Fibroblast of the conjunctiva (primary cell): ENCODE data around the gene TCN1.

Experiments used
- DNase-seq: peaks from one replicate; pipeline ENCODE4 v3.0.0-alpha.2; 2010; ENCODE audit warnings: low read depth

The TCN1 gene

GRCh38 chr11:59807047-59807610 lies 59.2 kb downstream of the TCN1 start:
- DNase-seq = no peak

- DNase-seq = no peak
Observed at GRCh38 chr11:59804061-59804460, 62.2 kb downstream of the TCN1 start.
